Breast epithelium (tissue), 4 donors: ENCODE results near the gene AHSP. TPM values are rescaled to one million over a fixed set of nuclear protein-coding genes. Genes with fewer than 3 reads are reported as not detected.
"Not testable (repeated sequence)": the region's sequence is repeated elsewhere in the genome, so short reads cannot be mapped to it uniquely, and the experiment has no call there.

Experiments used
- DNase-seq, 2 donors: peaks; one replicate each; pipeline ENCODE4 v3.0.0-alpha.2; 2019; ENCODE audit warnings: low spot score in 2 of 2
- H3K27ac ChIP-seq, 2 donors: fragments of 200-600 bp; sonication (generic) in 1 of 2; one replicate each; pipeline ENCODE4 v1.5.1; 2016 to 2019; ENCODE audit warnings: mild to moderate bottlenecking in 1 of 2
- H3K27me3 ChIP-seq, 2 donors: fragments of 200-600 bp; sonication (generic) in 1 of 2; one replicate each; pipeline versions ENCODE4 v1.5.1 to v1.6.0; 2017 to 2019; ENCODE audit warnings: control low read depth in 1 of 2, mild to moderate bottlenecking in 1 of 2
- H3K36me3 ChIP-seq: fragments of 200-600 bp; one replicate; pipeline ENCODE4 v1.5.1; 2019
- H3K4me1 ChIP-seq, 2 donors: fragments of 200-600 bp; sonication (generic); one replicate each; pipeline ENCODE4 v1.5.1; 2016 to 2019; ENCODE audit warnings: control low read depth in 1 of 2
- H3K4me3 ChIP-seq, 3 donors: fragments of 200-600 bp; sonication (generic); 1 replicate in 2 of 3; 2 replicates in 1 of 3; pipeline ENCODE4 v1.5.1; 2016 to 2019; ENCODE audit warnings: mild to moderate bottlenecking in 3 of 3, moderate library complexity in 2 of 3
- H3K9me3 ChIP-seq, 2 donors: fragments of 200-600 bp; sonication (generic) in 1 of 2; one replicate each; pipeline ENCODE4 v1.5.1; 2016 to 2019; ENCODE audit warnings: control low read depth in 1 of 2
- CTCF ChIP-seq, 3 donors: fragments of 450-650 bp; IDR thresholded peaks; one replicate each; pipeline ENCODE4 v1.5.1; 2016 to 2017; ENCODE audit warnings: antibody characterized with exemption in 3 of 3, mild to moderate bottlenecking in 3 of 3, moderate library complexity in 3 of 3
- POLR2A ChIP-seq: fragments of 450-650 bp; IDR thresholded peaks from one replicate; pipeline ENCODE4 v1.6.1; 2016; ENCODE audit warnings: antibody characterized with exemption, mild to moderate bottlenecking, moderate library complexity
- POLR2AphosphoS5 ChIP-seq, 3 donors: sonication (generic); formaldehyde crosslinking; IDR thresholded peaks; one replicate each; pipeline ENCODE4 v1.6.1; 2017; ENCODE audit warnings: antibody characterized with exemption in 3 of 3
- intact Hi-C: fragments of 100-400 bp; cut with DNase I; formaldehyde crosslinking; loops from one replicate; pipeline ENCODE4 v1.15.1; 2023; ENCODE audit warnings: low total_unique reads
- total RNA-seq, 3 donors: library from RNA; depleted of rRNA; stranded (reverse); fragments of >200 nt; gene quantifications; one replicate each; pipeline ENCODE4 v1.1.0, GENCODE V29; 2016

AHSP gene
- total RNA-seq, 3 donors from 2014 or later = not detected

GRCh38 chr16:31532120-31532519, 4.4 kb downstream of the AHSP start:
- intact Hi-C loops = no loop called here
- Histone ChIP-seq H3K4me1 (peaks cover 0 to 3% of the 10 kb centered on the region in 2 donors), H3K36me3 (no peaks in the 10 kb centered on the region), H3K27ac (no peak overlapping the region), H3K27me3 (peaks cover 0 to 20% of the 10 kb centered on the region in 2 donors), H3K9me3 (no peaks in the 10 kb centered on the region), H3K4me3 (no peak overlapping the region)
- no peak for TF ChIP-seq POLR2A
- no peak for TF ChIP-seq CTCF (IDR thresholded peaks at IDR 0.05)
- TF ChIP-seq POLR2AphosphoS5 (IDR thresholded peaks at IDR 0.05) = no peak
- no peak for DNase-seq

- Histone ChIP-seq H3K36me3 (no peaks in the 10 kb centered on the region), H3K4me3 (no peak overlapping the region), H3K4me1 (peaks cover 0 to 3% of the 10 kb centered on the region in 2 donors), H3K9me3 (no peaks in the 10 kb centered on the region), H3K27me3 (peaks cover 0 to 21% of the 10 kb centered on the region in 2 donors), H3K27ac (no peak overlapping the region)
- intact Hi-C loops = no loop called here
- DNase-seq = no peak
- no peak for TF ChIP-seq POLR2AphosphoS5 (IDR thresholded peaks at IDR 0.05)
- no peak for TF ChIP-seq CTCF (IDR thresholded peaks at IDR 0.05)
- no peak for TF ChIP-seq POLR2A
Measured at GRCh38 chr16:31532896-31533295, 5.2 kb downstream of the AHSP start.

GRCh38 chr16:31535737-31536136, 8.0 kb downstream of the AHSP start:
- no peak for DNase-seq
- peaks cover 0 to 6% of the 10 kb centered on the region in 2 donors for H3K27me3 ChIP-seq
- H3K4me3 ChIP-seq = no peak overlapping the region
- H3K9me3 ChIP-seq = peaks cover 0 to 11% of the 10 kb centered on the region in 2 donors
- TF ChIP-seq POLR2A (no peak), CTCF (IDR thresholded peaks at IDR 0.05) (no peak), POLR2AphosphoS5 (IDR thresholded peaks at IDR 0.05) (no peak)
- intact Hi-C loops = no loop called here
- H3K27ac ChIP-seq = no peak overlapping the region
- no peaks in the 10 kb centered on the region for H3K4me1 ChIP-seq
- no peaks in the 10 kb centered on the region for H3K36me3 ChIP-seq

GRCh38 chr16:31536804-31537361, 9.2 kb downstream of the AHSP start:
- no peak for DNase-seq
- no peaks in the 10 kb centered on the region for H3K36me3 ChIP-seq
- intact Hi-C loops = no loop called here
- no peak overlapping the region for H3K27ac ChIP-seq
- peaks cover 0 to 11% of the 10 kb centered on the region in 2 donors for H3K9me3 ChIP-seq
- H3K4me3 ChIP-seq = peak overlapping the region in 2 of 3 donors; percentile 45 to 68
- peaks cover 0 to 6% of the 10 kb centered on the region in 2 donors for H3K27me3 ChIP-seq
- no peaks in the 10 kb centered on the region for H3K4me1 ChIP-seq
- TF ChIP-seq POLR2AphosphoS5 (IDR thresholded peaks at IDR 0.05) (no peak), CTCF (IDR thresholded peaks at IDR 0.05) (no peak)

GRCh38 chr16:31537362-31538242, 9.9 kb downstream of the AHSP start:
- Histone ChIP-seq H3K9me3 (peaks cover 0 to 13% of the 10 kb centered on the region in 2 donors), H3K27me3 (peaks cover 0 to 6% of the 10 kb centered on the region in 2 donors), H3K4me1 (no peaks in the 10 kb centered on the region), H3K27ac (no peak overlapping the region), H3K36me3 (no peaks in the 10 kb centered on the region), H3K4me3 (peak overlapping the region; percentile 31 to 68 (median 45))
- TF ChIP-seq POLR2A (no peak), POLR2AphosphoS5 (IDR thresholded peaks at IDR 0.05) (no peak), CTCF (IDR thresholded peaks at IDR 0.05) (no peak)
- DNase-seq = no peak
- intact Hi-C loops = no loop called here

- DNase-seq, H3K4me3 ChIP-seq, H3K4me1 ChIP-seq, H3K27me3 ChIP-seq, H3K27ac ChIP-seq, H3K36me3 ChIP-seq, intact Hi-C loops: not testable (repeated sequence)
- H3K9me3 ChIP-seq = peaks cover 0 to 19% of the 10 kb centered on the region in 2 donors
Measured at GRCh38 chr16:31538243-31538598, 10.5 kb downstream of the AHSP start.

- H3K36me3 ChIP-seq, DNase-seq, H3K4me1 ChIP-seq, intact Hi-C loops, H3K4me3 ChIP-seq, H3K27me3 ChIP-seq, H3K27ac ChIP-seq: not testable (repeated sequence)
- peaks cover 0 to 19% of the 10 kb centered on the region in 2 donors for H3K9me3 ChIP-seq
Measured at GRCh38 chr16:31539762-31540161, 12.1 kb downstream of the AHSP start.
